ENCODE results near the gene MAP7.
A peak's percentile ranks its signal among the peaks of the same experiment; 100 is the strongest.

Gene MAP7

GRCh38 chr6:136370988-136371728 is 179.1 kb downstream of the MAP7 start:
- DNase-seq, result no peak

- peak in 1 of 2 donors; percentile 5 for DNase-seq
Observed at GRCh38 chr6:136365776-136366354, 184.4 kb downstream of the MAP7 start.

- DNase-seq, result no peak
Observed at GRCh38 chr6:136362421-136363356, 187.5 kb downstream of the MAP7 start.

GRCh38 chr6:136361787-136362186 is 188.4 kb downstream of the MAP7 start:
- DNase-seq, result no peak

GRCh38 chr6:136360783-136361182 is 189.4 kb downstream of the MAP7 start:
- no peak for DNase-seq

GRCh38 chr6:136359851-136360250 is 190.4 kb downstream of the MAP7 start:
- DNase-seq, result no peak

- no peak for DNase-seq
Observed at GRCh38 chr6:136351518-136352110, 198.6 kb downstream of the MAP7 start.

GRCh38 chr6:136350914-136351313 is 199.3 kb downstream of the MAP7 start:
- no peak for DNase-seq

GRCh38 chr6:136347847-136348246 is 202.4 kb downstream of the MAP7 start:
- no peak for DNase-seq

GRCh38 chr6:136345145-136345544 is 205.1 kb downstream of the MAP7 start:
- no peak for DNase-seq

- no peak for DNase-seq
Observed at GRCh38 chr6:136344420-136344819, 205.8 kb downstream of the MAP7 start.

- DNase-seq, result no peak
Observed at GRCh38 chr6:136343700-136344099, 206.5 kb downstream of the MAP7 start.

GRCh38 chr6:136343275-136343674 is 206.9 kb downstream of the MAP7 start:
- no peak for DNase-seq

GRCh38 chr6:136341967-136342366 is 208.3 kb downstream of the MAP7 start:
- no peak for DNase-seq

- DNase-seq, result no peak
Observed at GRCh38 chr6:136341367-136341766, 208.9 kb downstream of the MAP7 start.

- no peak for DNase-seq
Observed at GRCh38 chr6:136338486-136338885, 211.7 kb downstream of the MAP7 start.

GRCh38 chr6:136337606-136338005 is 212.6 kb downstream of the MAP7 start:
- DNase-seq, result no peak

GRCh38 chr6:136337121-136337520 is 213.1 kb downstream of the MAP7 start:
- no peak for DNase-seq

- DNase-seq, result no peak
Observed at GRCh38 chr6:136335736-136336363, 214.4 kb downstream of the MAP7 start.

GRCh38 chr6:136334853-136335252 is 215.4 kb downstream of the MAP7 start:
- no peak for DNase-seq

GRCh38 chr6:136334465-136334846 is 215.8 kb downstream of the MAP7 start:
- no peak for DNase-seq

GRCh38 chr6:136333824-136334464 is 216.3 kb downstream of the MAP7 start:
- no peak for DNase-seq

Measured in stimulated activated CD4-positive, alpha-beta T cell treated with anti-CD3 and anti-CD28 coated beads, Interleukin-2, amount 100 ng/mL, for 48 hours (primary cell).